OCI-M2 (cell line): ENCODE results near the gene PIP4K2B.
"Not testable (repeated sequence)": the region's sequence is repeated elsewhere in the genome, so short reads cannot be mapped to it uniquely, and the experiment has no call there.

Experiments used
- DNase-seq: peaks from one replicate; lab custom pipeline; 2025; ENCODE audit not compliant: unreplicated experiment; lab: John Stamatoyannopoulos, UW

PIP4K2B gene

GRCh38 chr17:38730526-38731379 lies 68.6 kb downstream of the PIP4K2B start:
- DNase-seq = no peak

- no peak for DNase-seq
Observed at GRCh38 chr17:38729886-38730525, 69.3 kb downstream of the PIP4K2B start, which contains the start of gene CISD3. CISD3 (plus strand) TSS chr17:38730341; CDS start chr17:38730359, 18 bp downstream.

GRCh38 chr17:38729368-38729885 lies 69.9 kb downstream of the PIP4K2B start:
- DNase-seq = no peak

DNA sequence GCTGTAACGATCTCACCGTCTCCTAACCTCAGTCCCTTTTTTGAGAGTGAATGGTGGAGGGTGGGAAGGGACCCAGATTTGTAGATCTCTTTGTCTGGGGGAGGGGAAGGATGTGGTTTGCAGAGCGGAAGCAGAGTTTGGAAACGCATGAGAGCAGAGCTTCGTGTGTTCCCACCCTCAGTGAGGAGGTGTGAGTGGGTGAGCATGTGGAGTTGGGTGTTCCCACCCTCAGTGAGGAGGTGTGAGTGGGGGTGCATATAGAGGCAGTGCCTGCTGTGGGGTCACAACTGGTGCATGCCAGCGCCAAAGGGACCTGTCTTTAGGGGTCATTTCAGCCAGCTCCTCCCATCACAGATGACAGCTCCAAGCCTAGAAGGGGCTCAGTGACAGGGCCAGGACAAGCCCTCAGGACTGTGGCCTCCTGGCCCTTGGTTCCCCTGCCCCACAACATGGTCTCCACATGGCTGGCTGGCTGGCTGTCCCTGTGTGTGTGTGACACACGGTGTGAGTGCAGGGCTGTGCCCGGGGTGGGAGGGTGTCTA lies 71.0 kb downstream of the PIP4K2B start:
- DNase-seq = no peak

DNA sequence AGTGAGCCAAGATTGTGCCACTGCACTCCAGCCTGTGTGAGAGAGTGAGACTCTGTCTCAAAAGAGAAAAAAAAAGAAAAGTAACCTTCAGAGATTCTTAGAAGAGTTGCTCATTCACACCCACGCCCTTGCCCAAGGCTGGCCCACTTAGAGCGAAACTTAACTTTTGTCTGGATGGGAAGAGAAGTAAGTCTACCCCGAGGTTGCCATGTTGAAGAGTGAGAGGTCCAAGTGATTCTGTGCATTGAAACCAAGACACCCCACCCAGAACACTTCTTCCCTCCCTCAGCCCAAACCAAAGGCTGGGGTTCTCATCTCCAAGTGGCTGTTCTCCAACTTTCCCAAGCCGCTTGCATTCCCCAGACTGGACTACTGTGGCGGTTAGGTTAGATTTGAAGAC lies 71.6 kb downstream of the PIP4K2B start:
- no peak for DNase-seq

DNA sequence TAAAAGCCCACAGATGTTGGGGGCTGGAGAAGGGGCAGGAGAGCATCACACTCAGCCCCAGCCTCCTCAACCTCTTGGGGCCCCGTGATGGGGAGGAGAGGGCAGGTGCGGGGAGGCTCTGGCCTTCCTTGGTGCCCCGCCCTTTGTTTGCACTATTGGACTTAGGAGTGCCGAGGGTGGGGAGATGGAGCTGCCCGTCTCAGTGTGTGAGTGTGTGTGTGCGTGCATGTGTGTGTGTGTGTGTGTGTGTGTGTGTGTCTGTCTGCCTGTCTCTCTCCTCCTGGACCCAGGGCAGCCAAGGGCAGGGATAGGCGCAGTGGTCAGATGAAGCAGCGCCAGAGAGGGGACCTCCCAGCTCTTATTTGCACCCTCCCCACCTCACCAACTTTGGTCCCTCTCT lies 73.2 kb downstream of the PIP4K2B start:
- DNase-seq = not testable (repeated sequence)

- DNase-seq = no peak
Observed at GRCh38 chr17:38725066-38725465, 74.3 kb downstream of the PIP4K2B start.

- no peak for DNase-seq
Observed at GRCh38 chr17:38724337-38724988, 74.9 kb downstream of the PIP4K2B start.

DNA sequence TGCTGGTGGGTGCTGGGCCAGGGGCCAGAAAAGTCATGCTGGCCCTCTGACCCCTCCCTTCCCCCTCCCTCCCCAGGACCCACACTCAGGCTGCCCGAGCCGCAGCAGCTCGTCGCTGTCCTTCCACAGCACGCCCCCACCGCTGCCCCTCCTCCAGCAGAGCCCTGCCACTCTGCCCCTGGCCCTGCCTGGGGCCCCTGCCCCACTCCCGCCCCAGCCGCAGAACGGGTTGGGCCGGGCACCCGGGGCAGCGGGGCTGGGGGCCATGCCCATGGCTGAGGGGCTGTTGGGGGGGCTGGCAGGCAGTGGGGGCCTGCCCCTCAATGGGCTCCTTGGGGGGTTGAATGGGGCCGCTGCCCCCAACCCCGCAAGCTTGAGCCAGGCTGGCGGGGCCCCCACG lies 77.6 kb downstream of the PIP4K2B start:
- no peak for DNase-seq

- no peak for DNase-seq
Observed at GRCh38 chr17:38720941-38721340, 78.4 kb downstream of the PIP4K2B start.

GRCh38 chr17:38719943-38720641 lies 79.3 kb downstream of the PIP4K2B start:
- no peak for DNase-seq

DNA sequence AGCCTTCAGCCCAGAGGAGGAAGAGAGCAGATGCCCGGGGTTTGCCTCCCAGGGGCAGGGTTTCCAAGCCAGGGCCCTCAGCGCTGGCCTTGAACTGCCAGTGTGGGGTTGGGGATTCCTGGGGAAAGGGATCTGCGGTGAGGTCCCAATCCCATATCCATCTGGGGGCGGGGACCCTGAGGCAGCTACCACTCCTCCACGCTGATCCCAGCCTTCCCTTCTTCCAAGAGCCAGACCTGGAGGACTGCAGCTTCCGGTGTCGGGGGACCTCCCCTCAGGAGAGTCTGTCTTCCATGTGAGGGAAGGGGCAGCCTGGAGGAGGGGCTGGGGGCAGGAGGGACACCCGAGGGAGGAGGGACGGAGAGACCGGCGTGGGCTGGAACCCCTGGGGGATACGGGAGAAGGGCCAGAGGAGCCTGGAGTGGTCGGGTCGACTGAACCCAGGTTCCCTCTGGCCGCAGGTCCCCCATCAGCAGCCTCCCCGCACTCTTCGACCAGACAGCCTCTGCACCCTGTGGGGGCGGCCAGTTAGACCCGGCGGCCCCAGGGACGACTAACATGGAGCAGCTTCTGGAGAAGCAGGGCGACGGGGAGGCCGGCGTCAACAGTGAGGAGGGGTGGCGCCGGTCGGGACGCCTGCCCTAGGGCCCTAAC lies 79.9 kb downstream of the PIP4K2B start:
- no peak for DNase-seq

GRCh38 chr17:38717139-38717745 lies 82.1 kb downstream of the PIP4K2B start:
- no peak for DNase-seq

GRCh38 chr17:38716368-38717005 lies 82.9 kb downstream of the PIP4K2B start:
- DNase-seq = no peak
